DOHH2 (cell line): ENCODE measurements around the gene SYCP2.

ENCODE experiments used
- H3F3A ChIP-seq: fragments of 200-600 bp; sonication (generic), shearing (Covaris generic); 2 replicates; pipeline ENCODE4 v1.6.0; 2016; ENCODE audit warnings: antibody characterized with exemption, mild to moderate bottlenecking; ENCODE audit not compliant: control insufficient read depth, insufficient read depth
- H3K27ac ChIP-seq: fragments of 200-600 bp; sonication (generic); 2 replicates; pipeline ENCODE4 v1.5.1; 2014; ENCODE audit warnings: low read depth, mild to moderate bottlenecking, low read length, moderate library complexity
- H3K27me3 ChIP-seq: fragments of 200-600 bp; sonication (generic); 2 replicates; pipeline ENCODE4 v1.6.1; 2014; ENCODE audit warnings: mild to moderate bottlenecking, low read length, mixed read lengths; ENCODE audit not compliant: control insufficient read depth
- H3K36me3 ChIP-seq: fragments of 200-600 bp; sonication (generic); 2 replicates; pipeline ENCODE4 v1.6.1; 2014; ENCODE audit warnings: mild to moderate bottlenecking, low read length, moderate library complexity, mixed read lengths; ENCODE audit not compliant: control insufficient read depth
- H3K4me1 ChIP-seq: fragments of 200-600 bp; sonication (generic); 2 replicates; pipeline ENCODE4 v1.6.1; 2014; ENCODE audit warnings: mild to moderate bottlenecking, low read length, mixed read lengths; ENCODE audit not compliant: control insufficient read depth
- H3K4me2 ChIP-seq: fragments of 200-600 bp; sonication (generic); 2 replicates; pipeline ENCODE4 v1.6.0; 2014; ENCODE audit warnings: mild to moderate bottlenecking, low read length, moderate library complexity
- H3K4me3 ChIP-seq: fragments of 200-600 bp; sonication (generic); 2 replicates; pipeline ENCODE4 v1.5.1; 2014; ENCODE audit warnings: mild to moderate bottlenecking, low read length, mixed read lengths
- H3K79me2 ChIP-seq: fragments of 200-600 bp; sonication (generic); 2 replicates; pipeline ENCODE4 v1.6.1; 2014; ENCODE audit warnings: mild to moderate bottlenecking, low read length, mixed read lengths; ENCODE audit not compliant: control insufficient read depth
- H3K9me2 ChIP-seq: fragments of 200-600 bp; sonication (generic); replicated peaks from 2 replicates; pipeline ENCODE4 v1.6.1; 2014; ENCODE audit warnings: mild to moderate bottlenecking, low read length, mixed read lengths; ENCODE audit not compliant: control insufficient read depth
- H3K9me3 ChIP-seq: fragments of 200-600 bp; sonication (generic); 2 replicates; pipeline ENCODE4 v1.6.1; 2014; ENCODE audit warnings: antibody characterized with exemption, low read length, mixed read lengths; ENCODE audit not compliant: control insufficient read depth, insufficient read depth
- H4K20me1 ChIP-seq: fragments of 200-600 bp; sonication (generic); 2 replicates; pipeline ENCODE4 v1.6.0; 2014; ENCODE audit warnings: low read depth, mild to moderate bottlenecking, antibody characterized with exemption, low read length, moderate library complexity; ENCODE audit not compliant: control insufficient read depth, insufficient read depth
- EZH2phosphoT487 ChIP-seq: fragments of 200-600 bp; sonication (generic); IDR thresholded peaks from 2 replicates; pipeline ENCODE4 v1.6.1; 2017; ENCODE audit warnings: borderline replicate concordance, mild to moderate bottlenecking, antibody characterized with exemption, low read length, moderate library complexity, mixed read lengths
- TF ChIP-seq, protein P1 (sequence below): fragments of 200-600 bp; sonication (generic); IDR thresholded peaks from one replicate; pipeline ENCODE4 v1.5.1; 2014; ENCODE audit warnings: antibody characterized with exemption, mild to moderate bottlenecking, low read depth, low read length; ENCODE audit not compliant: poor library complexity, severe bottlenecking

The SYCP2 gene

GRCh38 chr20:59931511-59932312, 1.7 kb downstream of the SYCP2 start:
- Histone ChIP-seq H3K27me3 (peaks cover 14% of the 10 kb centered on the region), H3K27ac (no peak overlapping the region), H3K4me2 (no peak overlapping the region), H4K20me1 (no peaks in the 10 kb centered on the region), H3F3A (0 out of 2 replicates have a peak, but pooled peaks cover 3% of the 10 kb centered on the region), H3K4me1 (no peaks in the 10 kb centered on the region), H3K9me2 (no peaks in the 10 kb centered on the region), H3K36me3 (no peaks in the 10 kb centered on the region), H3K79me2 (no peaks in the 10 kb centered on the region), H3K9me3 (no peaks in the 10 kb centered on the region), H3K4me3 (no peak overlapping the region)
- TF ChIP-seq, protein P1, sequence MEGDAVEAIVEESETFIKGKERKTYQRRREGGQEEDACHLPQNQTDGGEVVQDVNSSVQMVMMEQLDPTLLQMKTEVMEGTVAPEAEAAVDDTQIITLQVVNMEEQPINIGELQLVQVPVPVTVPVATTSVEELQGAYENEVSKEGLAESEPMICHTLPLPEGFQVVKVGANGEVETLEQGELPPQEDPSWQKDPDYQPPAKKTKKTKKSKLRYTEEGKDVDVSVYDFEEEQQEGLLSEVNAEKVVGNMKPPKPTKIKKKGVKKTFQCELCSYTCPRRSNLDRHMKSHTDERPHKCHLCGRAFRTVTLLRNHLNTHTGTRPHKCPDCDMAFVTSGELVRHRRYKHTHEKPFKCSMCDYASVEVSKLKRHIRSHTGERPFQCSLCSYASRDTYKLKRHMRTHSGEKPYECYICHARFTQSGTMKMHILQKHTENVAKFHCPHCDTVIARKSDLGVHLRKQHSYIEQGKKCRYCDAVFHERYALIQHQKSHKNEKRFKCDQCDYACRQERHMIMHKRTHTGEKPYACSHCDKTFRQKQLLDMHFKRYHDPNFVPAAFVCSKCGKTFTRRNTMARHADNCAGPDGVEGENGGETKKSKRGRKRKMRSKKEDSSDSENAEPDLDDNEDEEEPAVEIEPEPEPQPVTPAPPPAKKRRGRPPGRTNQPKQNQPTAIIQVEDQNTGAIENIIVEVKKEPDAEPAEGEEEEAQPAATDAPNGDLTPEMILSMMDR: no peak
- TF ChIP-seq EZH2phosphoT487: no peak

DNA sequence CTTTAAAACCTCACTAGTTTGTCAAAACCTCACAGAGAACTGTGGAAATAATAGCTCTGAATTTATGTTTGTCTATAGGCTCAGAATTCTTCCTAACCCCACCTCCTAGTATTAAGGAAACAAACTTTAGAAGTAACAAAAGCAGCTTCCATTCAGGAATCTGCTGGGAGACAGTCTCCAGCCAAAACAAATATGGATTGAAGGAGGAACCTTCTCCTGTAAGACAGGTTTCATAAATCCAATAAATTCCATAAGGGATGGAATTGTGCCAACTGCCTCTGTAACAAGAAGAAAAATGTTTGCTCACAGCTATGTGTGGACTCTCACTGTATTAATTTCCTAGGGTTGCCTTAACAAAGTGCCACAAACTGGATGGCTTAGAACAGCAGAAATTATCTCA, 7.5 kb downstream of the SYCP2 start:
- Histone ChIP-seq H3K4me1 (no peaks in the 10 kb centered on the region), H3F3A (no peaks in the 10 kb centered on the region), H3K27me3 (peaks cover 47% of the 10 kb centered on the region), H3K4me2 (no peak overlapping the region), H3K9me2 (no peaks in the 10 kb centered on the region), H3K27ac (no peak overlapping the region), H4K20me1 (no peaks in the 10 kb centered on the region), H3K4me3 (no peak overlapping the region), H3K36me3 (no peaks in the 10 kb centered on the region), H3K79me2 (no peaks in the 10 kb centered on the region), H3K9me3 (no peaks in the 10 kb centered on the region)
- no peak for TF ChIP-seq EZH2phosphoT487
- TF ChIP-seq, protein P1: no peak

DNA sequence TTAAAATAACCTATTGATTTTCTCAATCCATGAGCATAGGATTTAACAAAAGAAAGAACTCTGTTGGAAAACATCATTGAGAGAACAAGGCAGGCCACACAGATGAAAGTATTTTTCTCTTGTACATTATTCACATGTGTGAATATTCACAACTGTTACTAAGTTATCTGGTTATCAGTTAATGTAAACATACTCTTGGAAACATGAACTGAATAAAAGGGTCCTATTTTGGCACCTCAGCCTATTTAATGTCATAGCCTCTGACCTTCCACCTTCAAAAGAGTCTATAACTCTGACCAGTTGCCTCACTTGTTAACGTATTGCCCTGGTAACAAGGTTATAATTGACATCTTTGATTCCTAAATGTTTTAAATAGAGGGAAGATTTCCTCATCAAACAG, 8.1 kb downstream of the SYCP2 start:
- Histone ChIP-seq H3K79me2 (no peaks in the 10 kb centered on the region), H4K20me1 (no peaks in the 10 kb centered on the region), H3K4me1 (no peaks in the 10 kb centered on the region), H3K9me3 (no peaks in the 10 kb centered on the region), H3K27me3 (peaks cover 47% of the 10 kb centered on the region), H3K4me3 (no peak overlapping the region), H3K36me3 (no peaks in the 10 kb centered on the region), H3F3A (no peaks in the 10 kb centered on the region), H3K4me2 (no peak overlapping the region), H3K27ac (no peak overlapping the region), H3K9me2 (no peaks in the 10 kb centered on the region)
- TF ChIP-seq EZH2phosphoT487: no peak
- TF ChIP-seq, protein P1: no peak
